Measurements from ENCODE around the gene NUF2. TPM values are rescaled to one million over a fixed set of nuclear protein-coding genes. Genes with fewer than 3 reads are reported as not detected.
"Not testable (repeated sequence)": the region's sequence is repeated elsewhere in the genome, so short reads cannot be mapped to it uniquely, and the experiment has no call there.

The NUF2 gene
- total RNA-seq, 1 donor from 2014 or later: not detected

GRCh38 chr1:163308811-163309210 lies 12.9 kb upstream of the NUF2 start:
- TF ChIP-seq CTCF (IDR thresholded peaks at IDR 0.05): no peak
- intact Hi-C loops (cut with DNase I): no loop called here
- Histone ChIP-seq H3K9me3 (no peaks in the 10 kb centered on the region), H3K4me3 (no peak overlapping the region), H3K36me3 (no peaks in the 10 kb centered on the region), H3K27ac (no peak overlapping the region), H3K27me3 (no peaks in the 10 kb centered on the region), H3K4me1 (peaks cover 0 to 2% of the 10 kb centered on the region in 2 donors)
- DNase-seq (ENCODE audit: low spot score in 2 of 2): no peak

- TF ChIP-seq CTCF (IDR thresholded peaks at IDR 0.05): peak; percentile 60 to 74 (median 60)
- Histone ChIP-seq H3K9me3 (no peaks in the 10 kb centered on the region), H3K36me3 (peaks cover 0 to 17% of the 10 kb centered on the region in 2 donors), H3K4me3 (peak overlapping the region in 1 of 2 donors; percentile 41), H3K4me1 (peaks cover 3 to 8% of the 10 kb centered on the region in 2 donors), H3K27ac (no peak overlapping the region), H3K27me3 (no peaks in the 10 kb centered on the region)
- intact Hi-C loops (cut with DNase I): loop anchor here (1.0 to 10.0 kb wide), 4 partner anchors 141 to 467 kb away; no protein-coding TSS in a partner anchor
- no peak for DNase-seq (ENCODE audit: low spot score in 2 of 2)
Measured at GRCh38 chr1:163315773-163316374, 5.9 kb upstream of the NUF2 start.

- peaks cover 0 to 17% of the 10 kb centered on the region in 2 donors for H3K36me3 ChIP-seq
- no peak for DNase-seq (ENCODE audit: low spot score in 2 of 2)
- H3K4me1 ChIP-seq: peaks cover 11% of the 10 kb centered on the region in 2 donors
- H3K27ac ChIP-seq: peak overlapping the region; percentile 82 to 85
- H3K9me3 ChIP-seq: no peaks in the 10 kb centered on the region
- intact Hi-C loops (cut with DNase I): loop anchor here (2.0 kb wide), 1 partner anchor 250 kb away; no protein-coding TSS in a partner anchor
- H3K4me3 ChIP-seq: peak overlapping the region; percentile 62 to 67
- no peak for TF ChIP-seq CTCF (IDR thresholded peaks at IDR 0.05)
- H3K27me3 ChIP-seq: no peaks in the 10 kb centered on the region
Measured at GRCh38 chr1:163320891-163321290, 863 bp upstream of the NUF2 start.

- intact Hi-C loops (cut with DNase I); H3K27ac ChIP-seq; H3K4me3 ChIP-seq; H3K27me3 ChIP-seq; H3K36me3 ChIP-seq; DNase-seq (ENCODE audit: low spot score in 2 of 2); H3K9me3 ChIP-seq: not testable (repeated sequence)
- H3K4me1 ChIP-seq: peaks cover 11% of the 10 kb centered on the region in 2 donors
Measured at GRCh38 chr1:163323339-163323738, 1.6 kb downstream of the NUF2 start.

- no peak overlapping the region for H3K4me3 ChIP-seq
- no peak overlapping the region for H3K27ac ChIP-seq
- no peak for DNase-seq (ENCODE audit: low spot score in 2 of 2)
- H3K27me3 ChIP-seq: no peaks in the 10 kb centered on the region
- intact Hi-C loops (cut with DNase I): no loop called here
- no peaks in the 10 kb centered on the region for H3K36me3 ChIP-seq
- TF ChIP-seq CTCF (IDR thresholded peaks at IDR 0.05): no peak
- H3K4me1 ChIP-seq: no peaks in the 10 kb centered on the region
- H3K9me3 ChIP-seq: no peaks in the 10 kb centered on the region
Measured at GRCh38 chr1:163331116-163331515, 9.4 kb downstream of the NUF2 start.

- no peaks in the 10 kb centered on the region for H3K9me3 ChIP-seq
- DNase-seq (ENCODE audit: low spot score in 2 of 2): no peak
- intact Hi-C loops (cut with DNase I): no loop called here
- no peak for TF ChIP-seq CTCF (IDR thresholded peaks at IDR 0.05)
- H3K36me3 ChIP-seq: no peaks in the 10 kb centered on the region
- no peaks in the 10 kb centered on the region for H3K4me1 ChIP-seq
- H3K4me3 ChIP-seq: no peak overlapping the region
- H3K27me3 ChIP-seq: no peaks in the 10 kb centered on the region
- H3K27ac ChIP-seq: no peak overlapping the region
Measured at GRCh38 chr1:163335216-163335615, 13.5 kb downstream of the NUF2 start.

Data from ascending aorta (tissue), 2 donors.